HUES6 (cell line): Measurements from ENCODE around the gene TMEM214.
A peak's percentile ranks its signal among the peaks of the same experiment; 100 is the strongest.

Experiments used
- H3K27ac ChIP-seq: 2 replicates; pipeline ENCODE4 v1.7.0; 2013; ENCODE audit warnings: low read depth, mild to moderate bottlenecking, low read length, inconsistent platforms
- H3K27me3 ChIP-seq: 2 replicates; pipeline ENCODE4 v1.6.1; 2013; ENCODE audit warnings: low read length; ENCODE audit not compliant: control insufficient read depth, insufficient read depth
- H3K36me3 ChIP-seq: 2 replicates; pipeline ENCODE4 v1.6.1; 2013; ENCODE audit warnings: low read length; ENCODE audit not compliant: control insufficient read depth, insufficient read depth
- H3K4me1 ChIP-seq: 2 replicates; pipeline ENCODE4 v1.6.1; 2013; ENCODE audit warnings: low read length; ENCODE audit not compliant: control insufficient read depth, insufficient read depth
- H3K4me3 ChIP-seq: 2 replicates; pipeline ENCODE4 v1.5.1; 2013; ENCODE audit warnings: low read depth, low read length
- H3K9ac ChIP-seq: one replicate; pipeline ENCODE4 v1.6.1; 2013; ENCODE audit warnings: mild to moderate bottlenecking, low read length
- H3K9me3 ChIP-seq: 2 replicates; pipeline ENCODE4 v1.6.1; 2013; ENCODE audit warnings: low read depth, low read length; ENCODE audit not compliant: control insufficient read depth, insufficient read depth

TMEM214 gene

DNA sequence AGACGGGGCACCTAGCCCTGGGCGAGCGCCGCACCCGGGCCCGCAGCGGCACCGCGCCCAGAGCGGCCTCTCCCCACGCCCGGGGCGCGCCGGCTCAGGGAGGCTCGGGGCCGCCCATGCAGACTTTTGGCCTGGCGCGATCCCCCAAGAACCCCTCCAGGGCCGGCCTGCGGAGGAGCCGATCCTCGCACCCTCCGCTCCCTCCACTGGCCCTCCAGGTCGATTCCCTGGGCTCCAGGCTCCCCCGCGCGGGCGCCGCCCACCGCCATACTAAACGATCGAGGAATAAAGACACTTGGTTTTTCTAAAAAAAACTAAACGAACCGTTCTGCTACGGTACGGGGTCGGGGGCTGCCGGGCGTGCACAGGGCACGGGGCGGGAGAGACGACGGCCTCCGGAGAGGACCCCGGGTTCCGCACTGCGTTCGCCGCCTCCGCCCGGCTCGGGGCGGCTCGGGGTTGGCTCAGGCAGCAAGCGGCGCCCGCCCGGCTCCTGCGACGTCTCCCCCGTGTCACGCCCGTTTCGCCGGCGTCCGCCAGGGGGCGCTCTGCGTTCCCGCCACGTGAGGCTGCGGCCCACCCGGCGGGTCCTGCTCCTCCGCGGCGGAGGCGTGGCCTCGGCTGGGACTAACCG, 53.4 kb downstream of the TMEM214 start:
- H3K36me3 ChIP-seq, result no peaks in the 10 kb centered on the region
- H3K4me3 ChIP-seq, result peak overlapping the region; percentile 64
- H3K9me3 ChIP-seq, result no peaks in the 10 kb centered on the region
- H3K27ac ChIP-seq, result peak overlapping the region; percentile 41; the same call in 1 of the 2 replicates
- H3K27me3 ChIP-seq, result peaks cover 10% of the 10 kb centered on the region; the same call in 1 of the 2 replicates
- H3K9ac ChIP-seq, result peak overlapping the region; percentile 47
- peaks cover 12% of the 10 kb centered on the region for H3K4me1 ChIP-seq

DNA sequence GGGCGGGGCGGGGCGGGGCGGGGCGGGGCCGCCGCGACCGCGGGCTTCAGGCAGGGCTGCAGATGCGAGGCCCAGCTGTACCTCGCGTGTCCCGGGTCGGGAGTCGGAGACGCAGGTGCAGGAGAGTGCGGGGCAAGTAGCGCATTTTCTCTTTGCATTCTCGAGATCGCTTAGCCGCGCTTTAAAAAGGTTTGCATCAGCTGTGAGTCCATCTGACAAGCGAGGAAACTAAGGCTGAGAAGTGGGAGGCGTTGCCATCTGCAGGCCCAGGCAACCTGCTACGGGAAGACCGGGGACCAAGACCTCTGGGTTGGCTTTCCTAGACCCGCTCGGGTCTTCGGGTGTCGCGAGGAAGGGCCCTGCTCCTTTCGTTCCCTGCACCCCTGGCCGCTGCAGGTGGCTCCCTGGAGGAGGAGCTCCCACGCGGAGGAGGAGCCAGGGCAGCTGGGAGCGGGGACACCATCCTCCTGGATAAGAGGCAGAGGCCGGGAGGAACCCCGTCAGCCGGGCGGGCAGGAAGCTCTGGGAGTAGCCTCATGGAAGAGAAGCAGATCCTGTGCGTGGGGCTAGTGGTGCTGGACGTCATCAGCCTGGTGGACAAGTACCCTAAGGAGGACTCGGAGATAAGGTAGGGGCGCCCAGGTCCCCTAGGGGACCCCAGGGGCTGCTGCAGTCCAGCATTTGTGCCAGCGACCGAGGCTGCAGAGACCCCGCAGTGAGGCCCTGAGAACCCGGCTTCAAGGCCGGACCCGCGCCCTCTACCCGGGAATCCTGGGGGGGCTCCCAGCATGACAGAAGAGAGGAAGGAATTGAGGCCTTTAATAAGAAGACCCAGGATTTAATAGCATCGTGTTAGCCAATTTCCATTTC, 54.2 kb downstream of the TMEM214 start, which contains the start of gene KHK:
Gene KHK, plus strand, starts transcription at position 49 of the 870 bp plus-strand sequence. Its CDS starts 488 bp downstream, at position 537.
- peak within 1 kb of the TSS; percentile 41; the same call in 1 of the 2 replicates for H3K27ac ChIP-seq
- H3K4me1 ChIP-seq, result 0 out of 2 replicates have a peak, but pooled peaks cover 7% of the 10 kb centered on the region

DNA sequence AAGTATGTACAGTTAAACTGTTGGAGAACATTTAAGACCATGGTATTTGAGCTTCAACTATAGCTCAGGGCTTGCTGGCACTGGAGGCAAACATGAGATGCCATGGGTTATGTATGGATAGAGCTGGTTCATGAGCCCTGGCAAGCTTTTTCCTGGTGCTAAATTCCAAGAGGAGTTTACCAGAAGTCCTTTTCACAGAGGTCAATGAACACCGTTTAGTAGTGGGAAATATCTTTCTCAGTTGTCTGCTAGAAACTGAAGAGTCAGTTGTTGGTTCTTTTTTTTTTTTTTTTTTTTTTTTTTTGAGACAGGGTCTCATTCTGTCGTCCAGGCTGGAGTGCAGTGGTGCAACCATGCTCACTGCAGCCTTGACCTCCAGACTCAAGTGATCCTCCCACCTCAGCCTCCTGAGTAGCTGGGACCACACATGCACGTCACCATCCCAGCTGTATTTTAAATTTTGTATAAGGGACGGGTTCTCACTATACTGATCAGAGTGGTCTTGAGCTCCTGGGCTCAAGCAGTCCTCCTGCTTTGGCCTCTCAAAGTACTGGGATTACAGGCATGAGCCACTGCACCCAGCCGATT, 55.2 kb downstream of the TMEM214 start:
- no peaks in the 10 kb centered on the region for H3K9me3 ChIP-seq
- H3K27ac ChIP-seq, result no peak overlapping the region
- H3K36me3 ChIP-seq, result no peaks in the 10 kb centered on the region
- H3K27me3 ChIP-seq, result peaks cover 10% of the 10 kb centered on the region; the same call in 1 of the 2 replicates
- peak overlapping the region; percentile 64; the same call in 1 of the 2 replicates for H3K4me3 ChIP-seq
- no peak overlapping the region for H3K9ac ChIP-seq
- H3K4me1 ChIP-seq, result 0 out of 2 replicates have a peak, but pooled peaks cover 7% of the 10 kb centered on the region

More for the DNA sequence above, 54.2 kb downstream of the TMEM214 start, which contains the start of gene KHK:
- peak within 1 kb of the TSS; percentile 64 for H3K4me3 ChIP-seq
- H3K36me3 ChIP-seq, result no peaks in the 10 kb centered on the region
- H3K9me3 ChIP-seq, result no peaks in the 10 kb centered on the region
- peaks cover 10% of the 10 kb centered on the region; the same call in 1 of the 2 replicates for H3K27me3 ChIP-seq
- H3K9ac ChIP-seq, result peak within 1 kb of the TSS; percentile 47

DNA sequence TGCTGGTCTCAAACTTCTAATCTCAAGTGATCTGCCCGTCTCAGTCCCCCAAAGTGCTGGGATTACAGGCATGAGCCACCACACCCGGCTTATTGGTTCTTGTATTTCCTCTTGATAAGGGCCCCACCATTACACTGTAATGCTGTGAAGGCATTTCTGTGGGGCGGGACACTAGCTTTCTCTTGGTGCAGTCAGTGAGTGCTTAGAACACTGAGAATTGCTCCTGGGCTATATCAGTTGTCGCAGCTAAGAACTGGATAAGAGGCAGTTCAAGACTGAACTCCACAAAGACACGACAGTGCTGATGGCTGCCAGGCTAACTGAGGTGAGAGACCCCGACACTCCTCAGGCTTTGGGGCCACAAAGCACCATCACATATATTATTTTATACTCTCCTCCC, 55.9 kb downstream of the TMEM214 start:
- no peak overlapping the region for H3K9ac ChIP-seq
- H3K27ac ChIP-seq, result no peak overlapping the region
- H3K4me1 ChIP-seq, result 0 out of 2 replicates have a peak, but pooled peaks cover 7% of the 10 kb centered on the region
- H3K27me3 ChIP-seq, result peaks cover 10% of the 10 kb centered on the region; the same call in 1 of the 2 replicates
- no peak overlapping the region for H3K4me3 ChIP-seq
- H3K36me3 ChIP-seq, result no peaks in the 10 kb centered on the region
- no peaks in the 10 kb centered on the region for H3K9me3 ChIP-seq

DNA sequence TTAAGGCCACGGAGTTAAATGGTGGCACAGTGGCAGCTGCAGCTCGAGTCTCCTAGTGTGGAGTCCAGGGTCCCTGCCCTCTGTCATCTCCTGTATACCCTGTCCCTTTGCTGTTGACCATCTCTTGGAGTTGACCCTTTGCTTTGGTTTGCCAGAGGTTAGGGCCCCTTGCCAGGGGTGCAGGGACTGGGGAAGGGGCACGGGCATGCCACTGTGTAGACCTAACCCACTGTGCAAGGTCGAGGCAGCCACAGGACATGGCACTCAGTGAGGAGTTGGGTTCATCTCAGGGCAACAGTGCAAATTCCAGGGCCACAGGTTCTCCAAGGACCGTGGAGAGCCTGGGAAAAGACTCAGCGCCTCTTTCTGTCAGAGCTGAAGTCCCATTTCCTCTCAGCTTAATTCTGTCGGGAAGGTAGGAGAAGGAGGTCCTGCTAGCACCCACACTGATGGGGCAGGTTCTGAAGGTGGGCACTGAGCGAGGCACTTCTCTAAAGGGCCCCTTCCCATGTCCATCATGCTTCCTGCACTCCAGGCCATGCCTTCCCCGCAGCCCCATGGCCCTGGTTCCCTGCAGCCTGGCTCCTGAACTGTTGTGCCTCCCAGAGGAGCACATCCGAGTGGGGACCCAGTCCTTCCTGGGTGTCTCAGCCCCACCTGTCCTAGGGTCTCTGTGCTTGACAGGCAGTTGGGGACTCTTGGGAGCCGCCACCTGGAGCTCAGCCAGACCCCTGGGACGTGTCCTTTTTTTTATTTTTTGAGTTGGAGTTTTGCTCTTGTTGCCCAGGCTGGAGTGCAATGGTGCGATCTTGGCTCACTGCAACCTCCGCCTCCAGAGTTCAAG, 56.6 kb downstream of the TMEM214 start:
- Histone ChIP-seq H3K27ac (no peak overlapping the region), H3K36me3 (no peaks in the 10 kb centered on the region), H3K4me3 (no peak overlapping the region), H3K9ac (no peak overlapping the region), H3K4me1 (0 out of 2 replicates have a peak, but pooled peaks cover 7% of the 10 kb centered on the region), H3K9me3 (no peaks in the 10 kb centered on the region), H3K27me3 (peaks cover 10% of the 10 kb centered on the region; the same call in 1 of the 2 replicates)
